Osteoblast (primary cell): ENCODE data around the gene FUBP3. TPM values are rescaled to one million over a fixed set of nuclear protein-coding genes. Genes with fewer than 3 reads are reported as not detected.

Source experiments
- DNase-seq: peaks from one replicate; pipeline ENCODE4 v3.0.0; 2011; ENCODE audit warnings: low spot score, mixed read lengths; ENCODE audit not compliant: insufficient read length; ENCODE audit errors: missing footprints
- H2AFZ ChIP-seq: 2 replicates; pipeline ENCODE4 v1.6.0; 2011; ENCODE audit warnings: mild to moderate bottlenecking, low read length
- H3K27ac ChIP-seq: 2 replicates; pipeline ENCODE4 v1.5.1; 2011; ENCODE audit warnings: mild to moderate bottlenecking, low read depth, low read length, moderate library complexity
- H3K27me3 ChIP-seq: 2 replicates; pipeline ENCODE4 v1.6.0; 2012; ENCODE audit warnings: mild to moderate bottlenecking, control low read depth, inconsistent platforms, low read length, moderate library complexity; ENCODE audit not compliant: insufficient read depth
- H3K36me3 ChIP-seq: 2 replicates; pipeline ENCODE4 v1.5.1; 2011; ENCODE audit warnings: mild to moderate bottlenecking, low read length, control low read depth, moderate library complexity; ENCODE audit not compliant: insufficient read depth
- H3K4me1 ChIP-seq: 2 replicates; pipeline ENCODE4 v1.5.1; 2011; ENCODE audit warnings: mild to moderate bottlenecking, low read length, control low read depth, moderate library complexity; ENCODE audit not compliant: insufficient read depth
- H3K4me2 ChIP-seq: 2 replicates; pipeline ENCODE4 v1.6.0; 2011; ENCODE audit warnings: mild to moderate bottlenecking, low read length; ENCODE audit not compliant: insufficient read depth
- H3K4me3 ChIP-seq: fragments of 200-600 bp; sonication (generic); 3 replicates; pipeline ENCODE4 v1.5.1; 2012; ENCODE audit warnings: mild to moderate bottlenecking, low read length, inconsistent platforms; ENCODE audit not compliant: insufficient read depth
- H3K79me2 ChIP-seq: 2 replicates; pipeline ENCODE4 v1.6.0; 2012; ENCODE audit warnings: mild to moderate bottlenecking, low read length, control low read depth, inconsistent platforms; ENCODE audit not compliant: insufficient read depth
- H3K9me3 ChIP-seq: 2 replicates; pipeline ENCODE4 v1.5.1; 2011; ENCODE audit warnings: low read depth, low read length, control low read depth
- H4K20me1 ChIP-seq: 2 replicates; pipeline ENCODE4 v1.6.0; 2012; ENCODE audit warnings: mild to moderate bottlenecking, low read length, control low read depth; ENCODE audit not compliant: insufficient read depth
- total RNA-seq: library from RNA; depleted of rRNA; stranded (reverse); fragments of >200 nt; gene quantifications from 2 replicates; pipeline ENCODE4 v1.2.3, GENCODE V29; 2012
- TF ChIP-seq, protein P1 (sequence below): IDR thresholded peaks from 2 replicates; pipeline ENCODE4 v1.5.1; 2011; ENCODE audit warnings: mild to moderate bottlenecking, low read depth, low read length, moderate library complexity; ENCODE audit errors: extremely low read depth

Gene FUBP3
- total RNA-seq, 1 donor = 45.6 TPM

DNA sequence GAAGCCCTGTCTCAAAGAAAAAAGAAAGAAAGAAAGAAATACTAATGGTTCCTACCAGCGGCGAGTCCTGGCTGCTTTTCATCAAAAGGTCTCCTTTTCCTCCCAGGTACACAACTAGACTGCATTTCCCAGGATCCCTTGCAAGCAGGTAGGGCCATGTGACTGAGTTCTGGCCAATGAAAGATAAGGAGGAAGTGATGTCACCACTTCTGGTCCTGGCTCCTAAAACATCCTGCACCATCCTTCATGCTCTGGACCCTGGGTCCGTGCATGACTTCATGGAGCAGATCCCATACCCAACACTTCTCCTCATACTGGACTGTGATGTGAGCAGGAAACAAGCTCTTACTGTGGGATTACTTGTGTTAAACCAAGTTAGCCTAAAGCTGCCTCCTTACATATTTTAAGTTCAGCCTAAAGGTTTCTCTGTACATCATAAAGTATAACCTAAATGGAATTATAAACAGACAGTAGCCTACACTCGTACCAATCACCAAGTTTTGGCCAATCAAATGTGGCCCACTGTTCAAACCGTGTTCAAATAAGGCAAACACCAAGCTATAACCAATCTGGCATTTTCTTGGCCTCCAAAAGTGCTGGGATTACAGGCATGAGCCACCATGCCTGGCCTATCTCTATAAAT is 30.2 kb upstream of the FUBP3 start:
- Histone ChIP-seq H3K79me2 (no peaks in the 10 kb centered on the region), H3K9me3 (no peaks in the 10 kb centered on the region), H3K27ac (no peak overlapping the region), H2AFZ (no peak overlapping the region), H3K4me1 (no peaks in the 10 kb centered on the region), H4K20me1 (no peaks in the 10 kb centered on the region), H3K27me3 (peaks cover 9% of the 10 kb centered on the region), H3K36me3 (no peaks in the 10 kb centered on the region), H3K4me2 (no peak overlapping the region), H3K4me3 (no peak overlapping the region)
- no peak for DNase-seq
- TF ChIP-seq, protein P1, sequence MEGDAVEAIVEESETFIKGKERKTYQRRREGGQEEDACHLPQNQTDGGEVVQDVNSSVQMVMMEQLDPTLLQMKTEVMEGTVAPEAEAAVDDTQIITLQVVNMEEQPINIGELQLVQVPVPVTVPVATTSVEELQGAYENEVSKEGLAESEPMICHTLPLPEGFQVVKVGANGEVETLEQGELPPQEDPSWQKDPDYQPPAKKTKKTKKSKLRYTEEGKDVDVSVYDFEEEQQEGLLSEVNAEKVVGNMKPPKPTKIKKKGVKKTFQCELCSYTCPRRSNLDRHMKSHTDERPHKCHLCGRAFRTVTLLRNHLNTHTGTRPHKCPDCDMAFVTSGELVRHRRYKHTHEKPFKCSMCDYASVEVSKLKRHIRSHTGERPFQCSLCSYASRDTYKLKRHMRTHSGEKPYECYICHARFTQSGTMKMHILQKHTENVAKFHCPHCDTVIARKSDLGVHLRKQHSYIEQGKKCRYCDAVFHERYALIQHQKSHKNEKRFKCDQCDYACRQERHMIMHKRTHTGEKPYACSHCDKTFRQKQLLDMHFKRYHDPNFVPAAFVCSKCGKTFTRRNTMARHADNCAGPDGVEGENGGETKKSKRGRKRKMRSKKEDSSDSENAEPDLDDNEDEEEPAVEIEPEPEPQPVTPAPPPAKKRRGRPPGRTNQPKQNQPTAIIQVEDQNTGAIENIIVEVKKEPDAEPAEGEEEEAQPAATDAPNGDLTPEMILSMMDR = no peak

DNA sequence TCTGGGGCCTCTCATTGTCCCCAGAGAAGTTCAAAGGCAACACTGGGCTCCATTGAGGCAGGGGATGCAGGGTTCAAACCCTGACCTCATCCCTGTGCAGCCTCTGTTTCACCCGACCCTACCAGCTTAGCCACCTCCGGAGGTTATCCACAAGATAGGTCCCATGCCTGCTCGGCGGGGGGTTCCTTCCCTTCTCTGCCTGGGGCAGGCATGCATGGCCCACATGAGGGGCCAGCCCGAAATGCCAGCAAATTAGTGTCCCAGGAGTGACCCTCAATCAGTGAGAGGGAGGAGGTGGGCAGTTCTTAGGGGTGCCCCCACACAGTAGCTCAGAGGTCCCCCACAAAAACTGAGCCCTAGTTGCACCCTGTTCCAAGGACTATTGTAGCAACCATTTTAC is 24.8 kb upstream of the FUBP3 start:
- TF ChIP-seq, protein P1 = no peak
- Histone ChIP-seq H2AFZ (no peak overlapping the region), H3K79me2 (no peaks in the 10 kb centered on the region)

DNA sequence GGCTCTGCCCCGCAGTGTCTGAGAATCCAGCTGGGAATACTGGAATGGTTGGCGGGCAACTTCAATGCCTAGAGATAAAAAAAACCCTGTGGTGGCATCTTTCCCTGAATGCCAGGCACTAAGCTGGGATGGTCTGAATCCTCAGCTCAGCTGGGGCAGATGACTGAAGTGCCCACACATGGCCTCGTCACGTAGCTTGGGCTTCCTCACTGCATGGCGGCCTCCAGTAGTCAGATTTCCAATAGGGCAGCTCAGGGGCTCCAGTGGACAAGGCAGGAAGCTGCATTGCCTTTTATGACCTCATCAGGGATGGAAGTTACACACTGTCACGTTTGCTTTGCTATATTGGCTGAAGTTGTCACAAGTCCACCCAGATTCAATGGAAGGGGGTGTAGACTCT is 24.3 kb upstream of the FUBP3 start:
- no peak overlapping the region for H3K27ac ChIP-seq
- H3K27me3 ChIP-seq = peaks cover 30% of the 10 kb centered on the region
- no peaks in the 10 kb centered on the region for H3K36me3 ChIP-seq
- H2AFZ ChIP-seq = no peak overlapping the region
- no peaks in the 10 kb centered on the region for H3K4me1 ChIP-seq
- no peak overlapping the region for H3K4me3 ChIP-seq
- no peaks in the 10 kb centered on the region for H3K9me3 ChIP-seq
- H4K20me1 ChIP-seq = no peaks in the 10 kb centered on the region
- H3K79me2 ChIP-seq = no peaks in the 10 kb centered on the region
- TF ChIP-seq, protein P1 = no peak
- no peak overlapping the region for H3K4me2 ChIP-seq
- no peak for DNase-seq

More for the DNA sequence above, 24.8 kb upstream of the FUBP3 start:
- Histone ChIP-seq H3K4me2 (no peak overlapping the region), H3K36me3 (no peaks in the 10 kb centered on the region), H3K27me3 (peaks cover 29% of the 10 kb centered on the region), H3K27ac (no peak overlapping the region), H4K20me1 (no peaks in the 10 kb centered on the region), H3K4me3 (no peak overlapping the region), H3K9me3 (no peaks in the 10 kb centered on the region), H3K4me1 (no peaks in the 10 kb centered on the region)
- DNase-seq = no peak

DNA sequence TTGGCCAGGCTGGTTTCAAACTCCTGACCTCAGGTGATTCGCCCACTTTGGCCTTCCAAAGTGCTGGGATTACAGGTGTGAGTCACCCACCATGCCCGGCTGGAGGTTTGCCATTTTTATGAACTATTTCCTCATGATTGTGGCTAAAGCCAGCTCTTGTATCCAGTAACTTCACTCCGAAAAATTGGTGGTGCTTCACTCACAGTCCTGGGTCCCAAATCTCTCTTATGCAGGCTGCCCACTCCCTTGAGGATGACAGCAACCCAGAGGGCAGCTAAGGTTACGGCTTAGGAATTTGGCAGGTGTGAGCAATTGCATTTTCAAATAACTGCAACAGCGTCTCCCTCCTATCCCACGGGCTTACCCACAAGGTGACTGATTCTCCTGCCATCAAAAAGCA is 23.4 kb upstream of the FUBP3 start:
- no peaks in the 10 kb centered on the region for H4K20me1 ChIP-seq
- TF ChIP-seq, protein P1 = no peak
- no peak overlapping the region for H3K4me2 ChIP-seq
- peaks cover 30% of the 10 kb centered on the region for H3K27me3 ChIP-seq
- H3K4me1 ChIP-seq = no peaks in the 10 kb centered on the region
- H3K4me3 ChIP-seq = no peak overlapping the region
- H3K79me2 ChIP-seq = no peaks in the 10 kb centered on the region
- H3K27ac ChIP-seq = no peak overlapping the region
- H3K36me3 ChIP-seq = no peaks in the 10 kb centered on the region
- no peaks in the 10 kb centered on the region for H3K9me3 ChIP-seq
- H2AFZ ChIP-seq = no peak overlapping the region
- DNase-seq = no peak
